Esophagus squamous epithelium (tissue), 4 donors: ENCODE measurements around the gene NVL.

Experiments used
- POLR2A ChIP-seq, 4 donors: fragments of 450-650 bp; IDR thresholded peaks; one replicate each; pipeline ENCODE4 v1.6.1; 2017; ENCODE audit warnings: antibody characterized with exemption in 4 of 4, mild to moderate bottlenecking in 4 of 4, moderate library complexity in 3 of 4
- TF ChIP-seq, protein P1 (sequence below), 6 experiments: fragments of 450-650 bp in 4 of 6; fragments of 200-600 bp in 2 of 6; sonication (generic) in 2 of 6; IDR thresholded peaks; one replicate each; pipeline ENCODE4 v1.5.1; 2016 to 2019; ENCODE audit warnings: antibody characterized with exemption in 6 of 6, mild to moderate bottlenecking in 4 of 6, moderate library complexity in 4 of 6

DNA sequence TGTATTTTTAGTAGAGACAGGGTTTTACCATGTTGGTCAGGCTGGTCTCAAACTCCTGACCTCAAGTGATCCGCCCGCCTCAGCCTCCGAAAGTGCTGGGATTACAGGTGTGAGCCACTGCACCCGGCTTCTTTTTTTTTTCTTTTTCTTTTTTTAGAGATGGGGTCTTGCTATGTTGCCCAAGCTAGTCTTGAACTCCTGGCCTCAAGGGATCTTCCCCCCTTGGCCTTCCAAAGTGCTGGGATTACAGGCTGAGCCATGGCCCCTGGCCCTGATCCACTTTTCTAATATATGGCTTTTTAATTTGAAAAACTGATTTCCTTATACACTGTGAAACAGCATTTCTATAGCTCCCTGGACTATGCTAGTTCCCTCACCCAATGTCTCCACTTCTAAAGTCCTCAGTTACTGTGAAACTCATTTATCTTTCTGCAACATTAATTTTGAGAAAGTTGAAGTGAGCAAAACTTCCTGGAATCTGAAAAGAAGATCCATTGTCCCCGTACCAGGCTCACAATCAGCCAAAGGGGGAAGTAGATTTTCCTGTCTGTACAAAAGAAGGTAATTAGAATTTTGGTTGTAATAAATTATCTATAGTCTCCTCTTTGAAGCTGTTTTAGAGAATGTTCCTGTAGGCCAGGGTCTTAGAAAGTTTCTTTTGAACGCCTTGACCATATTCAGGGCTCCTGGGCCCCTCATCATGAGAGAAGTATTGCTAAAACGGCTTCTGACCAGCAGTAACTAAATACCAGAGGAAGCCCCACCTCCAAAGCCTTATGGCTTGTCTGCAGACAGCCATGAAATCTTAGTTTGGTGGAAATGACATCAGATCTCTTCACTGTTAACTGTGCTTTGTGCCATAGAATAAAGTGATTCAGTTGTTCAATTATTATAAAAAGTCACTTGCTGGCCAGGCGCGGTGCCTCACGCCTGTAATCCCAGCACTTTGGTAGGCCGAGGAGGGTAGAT, 112.0 kb downstream of the NVL start:
- TF ChIP-seq, protein P1, sequence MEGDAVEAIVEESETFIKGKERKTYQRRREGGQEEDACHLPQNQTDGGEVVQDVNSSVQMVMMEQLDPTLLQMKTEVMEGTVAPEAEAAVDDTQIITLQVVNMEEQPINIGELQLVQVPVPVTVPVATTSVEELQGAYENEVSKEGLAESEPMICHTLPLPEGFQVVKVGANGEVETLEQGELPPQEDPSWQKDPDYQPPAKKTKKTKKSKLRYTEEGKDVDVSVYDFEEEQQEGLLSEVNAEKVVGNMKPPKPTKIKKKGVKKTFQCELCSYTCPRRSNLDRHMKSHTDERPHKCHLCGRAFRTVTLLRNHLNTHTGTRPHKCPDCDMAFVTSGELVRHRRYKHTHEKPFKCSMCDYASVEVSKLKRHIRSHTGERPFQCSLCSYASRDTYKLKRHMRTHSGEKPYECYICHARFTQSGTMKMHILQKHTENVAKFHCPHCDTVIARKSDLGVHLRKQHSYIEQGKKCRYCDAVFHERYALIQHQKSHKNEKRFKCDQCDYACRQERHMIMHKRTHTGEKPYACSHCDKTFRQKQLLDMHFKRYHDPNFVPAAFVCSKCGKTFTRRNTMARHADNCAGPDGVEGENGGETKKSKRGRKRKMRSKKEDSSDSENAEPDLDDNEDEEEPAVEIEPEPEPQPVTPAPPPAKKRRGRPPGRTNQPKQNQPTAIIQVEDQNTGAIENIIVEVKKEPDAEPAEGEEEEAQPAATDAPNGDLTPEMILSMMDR (IDR thresholded peaks at IDR 0.05) = no peak
- no peak for TF ChIP-seq POLR2A (IDR thresholded peaks at IDR 0.05)
